Progenitor cell of endocrine pancreas (in vitro differentiated cells): Measurements from ENCODE around the gene ARHGEF2. TPM values are rescaled to one million over a fixed set of nuclear protein-coding genes. Genes with fewer than 3 reads are reported as not detected.

Experiments
- DNase-seq: peaks from one replicate; pipeline ENCODE4 v3.0.0; 2021; ENCODE audit warnings: low spot score; ENCODE audit not compliant: unreplicated experiment
- H3K27ac Mint-ChIP-seq: 2 replicates; pipeline ENCODE4 v1.8.0; 2021; ENCODE audit warnings: mild to moderate bottlenecking, moderate library complexity, mixed read lengths
- H3K27me3 Mint-ChIP-seq: 2 replicates; pipeline ENCODE4 v1.8.0; 2021; ENCODE audit warnings: mixed read lengths
- H3K36me3 Mint-ChIP-seq: 2 replicates; pipeline ENCODE4 v1.8.0; 2022; ENCODE audit warnings: mixed read lengths; ENCODE audit not compliant: insufficient read depth
- H3K4me1 Mint-ChIP-seq: 2 replicates; pipeline ENCODE4 v1.8.0; 2021; ENCODE audit warnings: low read depth, mixed read lengths
- H3K4me3 Mint-ChIP-seq: 2 replicates; pipeline ENCODE4 v1.8.0; 2021; ENCODE audit warnings: low read depth, mild to moderate bottlenecking, moderate library complexity, mixed read lengths
- H3K9me3 Mint-ChIP-seq: 2 replicates; pipeline ENCODE4 v1.8.0; 2021; ENCODE audit warnings: low read depth, mixed read lengths
- total RNA-seq: library from RNA; stranded (reverse); gene quantifications from 2 replicates; pipeline ENCODE4 v1.2.1, GENCODE V29; 2021
- TF ChIP-seq, protein P1 (sequence below): fragments of 200-600 bp; sonication (generic); IDR thresholded peaks from one replicate; pipeline ENCODE4 v1.5.0; 2021; ENCODE audit warnings: antibody characterized with exemption, mild to moderate bottlenecking; ENCODE audit not compliant: unreplicated experiment

The ARHGEF2 gene
- total RNA-seq, 1 donor from 2014 or later: 103 TPM

DNA sequence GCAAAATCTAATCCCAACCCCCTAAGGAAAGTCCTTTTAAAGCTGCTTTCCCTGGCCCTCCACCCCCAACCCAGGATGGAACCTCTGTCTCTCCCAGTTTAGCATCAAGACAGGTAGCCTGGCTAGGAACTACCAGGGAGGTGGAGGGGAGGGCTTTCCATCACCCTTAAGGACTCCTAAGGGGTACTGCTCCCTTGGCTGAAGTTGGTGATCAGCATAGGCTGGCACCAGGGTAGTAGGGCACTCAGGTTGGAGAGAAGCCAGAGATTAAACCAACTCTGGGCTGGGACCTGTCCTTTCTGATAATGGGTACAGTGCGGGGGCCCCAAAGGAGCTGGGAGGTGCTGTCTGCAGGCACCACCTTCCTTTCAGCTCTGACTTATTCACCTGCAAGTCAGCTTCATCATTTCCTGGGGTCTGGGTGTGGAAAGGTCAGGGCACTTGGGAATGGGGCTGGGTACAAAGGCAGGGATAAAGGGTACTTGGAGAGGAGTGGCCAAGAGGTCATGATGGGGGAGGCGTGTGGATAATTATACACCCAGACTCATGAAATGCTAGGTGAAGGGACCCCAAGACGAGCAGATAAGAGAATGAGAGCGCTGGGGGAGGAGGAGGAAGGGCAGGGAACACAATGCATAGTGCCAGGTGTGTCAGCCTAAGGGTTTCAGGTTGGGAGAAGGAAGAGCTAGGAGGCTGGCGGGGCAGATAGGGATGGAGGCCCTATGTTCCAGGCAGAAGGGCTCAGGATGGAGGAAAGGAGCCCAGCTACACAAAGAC lies 1.2 kb downstream of the ARHGEF2 start:
- peak overlapping the region; percentile 88 for H3K27ac Mint-ChIP-seq
- no peak for DNase-seq
- peak overlapping the region; percentile 95 for H3K4me3 Mint-ChIP-seq

GRCh38 chr1:155976062-155976912 lies 2.1 kb downstream of the ARHGEF2 start:
- Mint-ChIP-seq H3K9me3 (no peaks in the 10 kb centered on the region), H3K4me3 (peak overlapping the region; percentile 95), H3K4me1 (peaks cover 65% of the 10 kb centered on the region), H3K36me3 (no peaks in the 10 kb centered on the region), H3K27me3 (no peaks in the 10 kb centered on the region), H3K27ac (peak overlapping the region; percentile 88)
- no peak for DNase-seq
- TF ChIP-seq, protein P1, sequence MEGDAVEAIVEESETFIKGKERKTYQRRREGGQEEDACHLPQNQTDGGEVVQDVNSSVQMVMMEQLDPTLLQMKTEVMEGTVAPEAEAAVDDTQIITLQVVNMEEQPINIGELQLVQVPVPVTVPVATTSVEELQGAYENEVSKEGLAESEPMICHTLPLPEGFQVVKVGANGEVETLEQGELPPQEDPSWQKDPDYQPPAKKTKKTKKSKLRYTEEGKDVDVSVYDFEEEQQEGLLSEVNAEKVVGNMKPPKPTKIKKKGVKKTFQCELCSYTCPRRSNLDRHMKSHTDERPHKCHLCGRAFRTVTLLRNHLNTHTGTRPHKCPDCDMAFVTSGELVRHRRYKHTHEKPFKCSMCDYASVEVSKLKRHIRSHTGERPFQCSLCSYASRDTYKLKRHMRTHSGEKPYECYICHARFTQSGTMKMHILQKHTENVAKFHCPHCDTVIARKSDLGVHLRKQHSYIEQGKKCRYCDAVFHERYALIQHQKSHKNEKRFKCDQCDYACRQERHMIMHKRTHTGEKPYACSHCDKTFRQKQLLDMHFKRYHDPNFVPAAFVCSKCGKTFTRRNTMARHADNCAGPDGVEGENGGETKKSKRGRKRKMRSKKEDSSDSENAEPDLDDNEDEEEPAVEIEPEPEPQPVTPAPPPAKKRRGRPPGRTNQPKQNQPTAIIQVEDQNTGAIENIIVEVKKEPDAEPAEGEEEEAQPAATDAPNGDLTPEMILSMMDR: no peak

More for the DNA sequence above, 1.2 kb downstream of the ARHGEF2 start:
- H3K9me3 Mint-ChIP-seq: no peaks in the 10 kb centered on the region
- no peaks in the 10 kb centered on the region for H3K27me3 Mint-ChIP-seq
- peaks cover 64% of the 10 kb centered on the region for H3K4me1 Mint-ChIP-seq
- TF ChIP-seq, protein P1: no peak
- H3K36me3 Mint-ChIP-seq: no peaks in the 10 kb centered on the region

GRCh38 chr1:155975375-155976061 lies 2.8 kb downstream of the ARHGEF2 start:
- DNase-seq: no peak
- H3K36me3 Mint-ChIP-seq: no peaks in the 10 kb centered on the region
- peaks cover 65% of the 10 kb centered on the region for H3K4me1 Mint-ChIP-seq
- H3K4me3 Mint-ChIP-seq: peak overlapping the region; percentile 95
- no peaks in the 10 kb centered on the region for H3K27me3 Mint-ChIP-seq
- H3K9me3 Mint-ChIP-seq: no peaks in the 10 kb centered on the region
- TF ChIP-seq, protein P1: no peak
- H3K27ac Mint-ChIP-seq: peak overlapping the region; percentile 88

- Mint-ChIP-seq H3K9me3 (no peaks in the 10 kb centered on the region), H3K4me1 (peaks cover 61% of the 10 kb centered on the region), H3K27ac (peak overlapping the region; percentile 88), H3K27me3 (no peaks in the 10 kb centered on the region), H3K4me3 (peak overlapping the region; percentile 95), H3K36me3 (no peaks in the 10 kb centered on the region)
- no peak for DNase-seq
- TF ChIP-seq, protein P1: no peak
Measured at GRCh38 chr1:155974208-155975115, 3.9 kb downstream of the ARHGEF2 start.
